SK-N-MC (cell line): ENCODE data around the gene RAB6B.

Experiments
- DNase-seq: peaks from one replicate; pipeline ENCODE4 v3.0.0-alpha.2; 2011; ENCODE audit warnings: low read depth, low spot score
- H3K27ac ChIP-seq: fragments of 200-600 bp; sonication (generic); 2 replicates; pipeline ENCODE4 v1.5.1; 2016; ENCODE audit warnings: mixed run types
- H3K36me3 ChIP-seq: fragments of 200-600 bp; sonication (generic); 2 replicates; pipeline ENCODE4 v1.6.1; 2017; ENCODE audit warnings: antibody characterized with exemption, low read length, mixed read lengths; ENCODE audit not compliant: insufficient read depth
- H3K4me3 ChIP-seq: fragments of 200-600 bp; sonication (generic); 2 replicates; pipeline ENCODE4 v1.5.1; 2016
- H3K9ac ChIP-seq: fragments of 200-600 bp; sonication (generic); 2 replicates; pipeline ENCODE4 v1.8.0; 2017; ENCODE audit warnings: mixed run types, mixed read lengths; ENCODE audit not compliant: insufficient read length
- H3K9me3 ChIP-seq: fragments of 200-600 bp; sonication (generic); 2 replicates; pipeline ENCODE4 v1.6.1; 2017; ENCODE audit warnings: low read depth, mild to moderate bottlenecking, antibody characterized with exemption, low read length, moderate library complexity, mixed read lengths
- EZH2 ChIP-seq: fragments of 200-600 bp; sonication (generic); IDR thresholded peaks from one replicate; pipeline ENCODE4 v1.6.1; 2017; ENCODE audit warnings: antibody characterized with exemption
- FOXP2 ChIP-seq: optimal IDR thresholded peaks from 2 replicates; pipeline ENCODE3; 2011; ENCODE audit warnings: mild to moderate bottlenecking, moderate library complexity; ENCODE audit not compliant: insufficient read depth; ENCODE audit errors: extremely low read length, control extremely low read depth
- POLR2AphosphoS5 ChIP-seq: IDR thresholded peaks from 2 replicates; pipeline ENCODE4 v1.6.1; 2012; ENCODE audit warnings: mild to moderate bottlenecking, low read depth, low read length, borderline replicate concordance

Gene RAB6B

GRCh38 chr3:133837487-133838295 is 58.0 kb downstream of the RAB6B start:
- DNase-seq = no peak
- no peaks in the 10 kb centered on the region for H3K36me3 ChIP-seq
- H3K9ac ChIP-seq = no peak overlapping the region
- H3K4me3 ChIP-seq = no peak overlapping the region
- no peak overlapping the region for H3K27ac ChIP-seq
- no peaks in the 10 kb centered on the region for H3K9me3 ChIP-seq
- TF ChIP-seq FOXP2 = no peak
- no peak for TF ChIP-seq EZH2
- no peak for TF ChIP-seq POLR2AphosphoS5

- no peak overlapping the region for H3K4me3 ChIP-seq
- no peak overlapping the region for H3K27ac ChIP-seq
- H3K9me3 ChIP-seq = no peaks in the 10 kb centered on the region
- TF ChIP-seq FOXP2 = no peak
- TF ChIP-seq EZH2 = no peak
- no peak for TF ChIP-seq POLR2AphosphoS5
- no peaks in the 10 kb centered on the region for H3K36me3 ChIP-seq
- H3K9ac ChIP-seq = no peak overlapping the region
- no peak for DNase-seq
These were observed 59.1 kb downstream of the RAB6B start for GRCh38 chr3:133836497-133837158.

- Histone ChIP-seq H3K4me3 (no peak overlapping the region), H3K36me3 (no peaks in the 10 kb centered on the region), H3K9me3 (no peaks in the 10 kb centered on the region), H3K9ac (no peak overlapping the region), H3K27ac (no peak overlapping the region)
- TF ChIP-seq FOXP2 (no peak), EZH2 (no peak), POLR2AphosphoS5 (no peak)
- DNase-seq = no peak
These were observed 59.7 kb downstream of the RAB6B start for GRCh38 chr3:133835961-133836360.

- no peaks in the 10 kb centered on the region for H3K9me3 ChIP-seq
- DNase-seq = no peak
These were observed 60.3 kb downstream of the RAB6B start for GRCh38 chr3:133835418-133835743.

GRCh38 chr3:133834621-133835417 is 60.9 kb downstream of the RAB6B start:
- H3K4me3 ChIP-seq = no peak overlapping the region
- no peak overlapping the region for H3K27ac ChIP-seq
- TF ChIP-seq POLR2AphosphoS5 = no peak
- TF ChIP-seq FOXP2 = no peak
- TF ChIP-seq EZH2 = no peak
- no peaks in the 10 kb centered on the region for H3K36me3 ChIP-seq
- no peak for DNase-seq
- H3K9ac ChIP-seq = no peak overlapping the region
- no peaks in the 10 kb centered on the region for H3K9me3 ChIP-seq

More at GRCh38 chr3:133835418-133835743, 60.3 kb downstream of the RAB6B start:
- TF ChIP-seq EZH2 (no peak), FOXP2 (no peak), POLR2AphosphoS5 (no peak)
- Histone ChIP-seq H3K4me3 (no peak overlapping the region), H3K9ac (no peak overlapping the region), H3K27ac (no peak overlapping the region), H3K36me3 (no peaks in the 10 kb centered on the region)

- Histone ChIP-seq H3K36me3 (no peaks in the 10 kb centered on the region), H3K27ac (no peak overlapping the region), H3K9ac (no peak overlapping the region), H3K9me3 (no peaks in the 10 kb centered on the region), H3K4me3 (no peak overlapping the region)
- no peak for TF ChIP-seq EZH2
- no peak for TF ChIP-seq POLR2AphosphoS5
- TF ChIP-seq FOXP2 = no peak
- no peak for DNase-seq
These were observed 61.6 kb downstream of the RAB6B start for GRCh38 chr3:133833880-133834620.

GRCh38 chr3:133833267-133833666 is 62.4 kb downstream of the RAB6B start:
- no peak overlapping the region for H3K27ac ChIP-seq
- TF ChIP-seq EZH2 (no peak), FOXP2 (no peak), POLR2AphosphoS5 (no peak)
- H3K36me3 ChIP-seq = no peaks in the 10 kb centered on the region
- H3K9ac ChIP-seq = no peak overlapping the region
- no peaks in the 10 kb centered on the region for H3K9me3 ChIP-seq
- DNase-seq = no peak
- no peak overlapping the region for H3K4me3 ChIP-seq

- no peaks in the 10 kb centered on the region for H3K36me3 ChIP-seq
- H3K27ac ChIP-seq = no peak overlapping the region
- H3K9ac ChIP-seq = no peak overlapping the region
- no peak overlapping the region for H3K4me3 ChIP-seq
- DNase-seq = no peak
- TF ChIP-seq FOXP2 = no peak
- no peak for TF ChIP-seq EZH2
- no peak for TF ChIP-seq POLR2AphosphoS5
- H3K9me3 ChIP-seq = no peaks in the 10 kb centered on the region
These were observed 62.9 kb downstream of the RAB6B start for GRCh38 chr3:133832802-133833144.
